ENCODE data around the gene FKBP2.
A peak's percentile ranks its signal among the peaks of the same experiment; 100 is the strongest.
"Not testable (repeated sequence)": the region's sequence is repeated elsewhere in the genome, so short reads cannot be mapped to it uniquely, and the experiment has no call there.

The FKBP2 gene

GRCh38 chr11:64234647-64235379 is 6.1 kb upstream of the FKBP2 start:
- DNase-seq = no peak

DNA sequence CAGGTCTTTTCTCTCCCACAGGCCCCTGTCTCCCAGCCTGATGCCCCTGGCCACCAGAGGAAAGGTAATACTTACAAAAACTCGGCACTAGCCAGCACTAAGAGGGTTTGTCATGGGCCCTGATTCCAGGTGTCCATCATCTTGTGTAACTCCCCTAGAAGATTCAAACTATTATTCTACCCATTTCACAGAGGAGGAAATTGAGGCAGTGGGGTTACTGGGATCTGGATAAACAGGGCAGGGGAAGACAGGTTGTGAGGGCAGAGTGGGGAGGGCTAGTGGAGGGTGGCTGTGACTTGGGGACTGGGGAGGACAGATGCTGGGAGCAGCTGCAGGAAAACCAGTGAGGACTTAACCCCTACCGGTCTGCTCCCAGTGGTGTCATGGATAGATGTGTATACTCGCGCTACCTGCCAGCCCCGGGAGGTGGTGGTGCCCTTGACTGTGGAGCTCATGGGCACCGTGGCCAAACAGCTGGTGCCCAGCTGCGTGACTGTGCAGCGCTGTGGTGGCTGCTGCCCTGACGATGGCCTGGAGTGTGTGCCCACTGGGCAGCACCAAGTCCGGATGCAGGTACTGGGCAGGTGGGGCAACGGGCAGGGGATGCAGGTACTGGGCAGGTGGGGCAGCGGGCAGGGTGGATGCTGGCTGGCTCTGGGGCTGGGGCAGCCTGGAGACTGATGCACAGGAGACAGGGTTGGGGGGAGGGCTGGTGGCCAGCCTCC is 5.3 kb upstream of the FKBP2 start:
- DNase-seq = no peak

DNA sequence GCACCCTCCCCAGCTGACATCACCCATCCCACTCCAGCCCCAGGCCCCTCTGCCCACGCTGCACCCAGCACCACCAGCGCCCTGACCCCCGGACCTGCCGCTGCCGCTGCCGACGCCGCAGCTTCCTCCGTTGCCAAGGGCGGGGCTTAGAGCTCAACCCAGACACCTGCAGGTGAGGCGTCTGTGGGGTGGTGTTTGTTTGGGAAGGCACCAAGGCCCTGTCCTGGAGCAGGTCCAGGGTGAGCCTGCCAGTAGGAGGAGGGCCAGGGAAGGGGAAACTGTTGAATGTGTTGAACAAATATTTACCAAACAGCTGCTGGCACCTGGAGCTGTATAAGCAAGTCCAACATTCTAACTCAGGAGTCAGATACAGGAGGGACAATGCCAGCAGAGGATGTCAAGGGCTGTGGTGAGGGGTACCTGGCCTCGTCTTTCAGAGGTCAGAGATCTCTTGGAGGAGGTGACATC is 3.4 kb upstream of the FKBP2 start:
- DNase-seq = no peak

DNA sequence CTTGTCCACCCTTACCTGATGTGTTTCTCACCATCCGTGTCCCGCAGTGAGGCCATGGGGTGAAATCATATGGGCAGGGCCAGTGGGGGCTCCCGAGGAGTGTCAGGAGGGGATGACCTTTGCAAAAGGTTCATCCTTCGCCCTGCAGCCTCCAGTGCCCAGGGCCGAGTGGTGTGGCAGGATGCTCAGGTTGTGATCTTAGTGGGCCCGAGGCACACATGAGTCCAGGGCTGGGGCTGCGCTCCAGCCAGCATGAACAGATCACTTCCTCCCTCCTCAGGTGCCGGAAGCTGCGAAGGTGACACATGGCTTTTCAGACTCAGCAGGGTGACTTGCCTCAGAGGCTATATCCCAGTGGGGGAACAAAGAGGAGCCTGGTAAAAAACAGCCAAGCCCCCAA is 2.8 kb upstream of the FKBP2 start:
- no peak for DNase-seq

DNA sequence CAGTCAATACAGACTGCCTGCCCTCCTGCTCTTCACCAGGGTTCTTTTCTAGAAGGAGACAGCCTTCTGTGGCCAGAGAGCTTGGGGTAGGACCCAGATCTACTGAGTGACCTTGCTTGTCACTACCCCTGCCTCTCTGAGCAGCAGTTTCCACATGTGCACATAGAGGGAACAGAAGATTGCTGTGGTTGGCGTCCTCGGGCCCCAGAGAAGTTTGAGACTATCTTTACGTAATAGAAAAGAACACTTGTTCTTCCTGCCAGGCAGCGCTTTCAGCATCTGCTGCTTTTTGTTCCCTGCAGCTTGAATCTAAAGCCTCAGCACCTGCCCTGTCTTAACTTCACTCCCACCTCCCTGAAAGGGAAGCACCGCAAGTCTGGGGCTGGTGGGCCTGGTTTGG is 1.9 kb upstream of the FKBP2 start:
- no peak for DNase-seq

GRCh38 chr11:64239662-64240434 is 1.0 kb upstream of the FKBP2 start:
- DNase-seq = no peak

DNA sequence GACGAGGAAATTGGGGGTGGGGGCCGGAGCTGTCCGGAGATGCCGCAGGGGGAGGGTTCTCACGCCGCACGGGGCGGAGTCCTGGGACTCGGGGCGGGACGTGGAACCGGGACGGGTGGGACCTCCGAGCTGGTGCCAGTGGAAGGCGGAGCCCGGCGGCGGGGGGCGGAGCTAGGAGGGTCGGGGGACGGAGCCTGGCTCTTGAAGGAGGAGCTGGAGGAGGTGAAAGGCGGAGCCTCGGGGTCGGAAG is 271 bp downstream of the FKBP2 start:
- DNase-seq = no peak

DNA sequence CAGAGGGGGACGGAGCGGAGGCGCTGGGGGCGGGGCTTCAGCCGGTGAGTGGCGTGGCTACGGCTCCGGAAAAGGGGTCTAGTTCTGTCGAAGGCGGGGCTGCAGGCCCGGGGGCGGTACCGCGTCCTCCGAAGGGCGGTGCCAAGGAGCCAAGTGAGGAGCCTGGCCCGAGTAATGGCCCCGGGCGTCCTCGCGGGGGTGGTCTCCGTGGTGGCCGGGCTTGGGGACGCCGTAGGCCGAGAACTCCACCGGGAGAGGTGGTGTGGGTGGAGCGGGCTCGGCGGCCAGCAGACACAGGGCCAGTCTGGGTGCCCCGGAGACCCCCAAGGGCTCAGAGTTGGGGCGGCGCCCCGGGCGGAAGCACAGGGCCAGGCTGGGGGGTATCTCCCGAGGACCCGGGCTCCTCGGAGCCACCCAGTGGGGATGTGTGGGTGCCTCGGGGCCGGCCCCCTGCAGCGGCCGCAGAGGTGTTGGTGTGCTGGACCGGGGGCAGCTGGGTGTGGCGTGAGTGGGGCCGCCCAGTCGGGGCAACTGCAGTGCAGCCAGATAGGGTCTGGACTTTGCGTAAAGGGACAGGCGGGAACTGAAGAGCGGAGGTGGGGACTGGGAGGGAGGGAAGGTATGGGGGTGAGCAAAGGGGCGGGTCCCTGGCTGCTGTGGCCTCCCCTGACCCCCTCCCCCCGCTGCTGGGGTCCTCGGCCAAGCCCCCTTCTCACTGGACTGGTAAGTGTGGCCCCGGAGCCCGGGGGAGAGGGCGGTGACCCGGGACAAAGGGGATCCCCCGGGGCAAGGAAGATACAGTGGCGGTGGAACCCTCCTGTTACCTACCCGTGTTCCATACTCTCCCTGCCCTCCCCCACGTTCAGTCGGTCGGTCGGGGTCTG is 838 bp downstream of the FKBP2 start:
- peak; percentile 88 for DNase-seq

- no peak for DNase-seq
Measured at GRCh38 chr11:64243236-64243854, 2.5 kb downstream of the FKBP2 start.

GRCh38 chr11:64244107-64244506 is 3.2 kb downstream of the FKBP2 start:
- no peak for DNase-seq

- no peak for DNase-seq
Measured at GRCh38 chr11:64244966-64245365, 4.1 kb downstream of the FKBP2 start.

DNA sequence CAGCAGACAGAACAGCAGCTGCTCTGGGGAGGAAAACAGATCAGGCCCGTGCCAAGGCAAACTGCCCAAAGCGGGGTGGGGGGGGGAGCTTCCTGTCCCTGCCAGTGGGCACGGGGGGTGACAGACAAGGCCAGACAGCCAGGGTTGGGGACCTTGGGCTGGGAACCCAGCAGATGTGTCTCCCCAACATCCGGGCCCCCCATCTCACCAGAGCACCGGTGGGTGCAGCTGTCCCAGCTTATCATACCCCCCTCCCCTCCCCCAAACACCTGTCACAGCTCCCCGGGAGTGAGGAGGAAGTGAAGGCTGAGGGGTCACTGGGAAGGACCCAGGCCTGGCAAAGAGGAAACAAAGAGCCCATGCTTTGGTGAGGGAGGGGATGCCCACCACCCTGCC is 4.5 kb downstream of the FKBP2 start:
- no peak for DNase-seq

DNA sequence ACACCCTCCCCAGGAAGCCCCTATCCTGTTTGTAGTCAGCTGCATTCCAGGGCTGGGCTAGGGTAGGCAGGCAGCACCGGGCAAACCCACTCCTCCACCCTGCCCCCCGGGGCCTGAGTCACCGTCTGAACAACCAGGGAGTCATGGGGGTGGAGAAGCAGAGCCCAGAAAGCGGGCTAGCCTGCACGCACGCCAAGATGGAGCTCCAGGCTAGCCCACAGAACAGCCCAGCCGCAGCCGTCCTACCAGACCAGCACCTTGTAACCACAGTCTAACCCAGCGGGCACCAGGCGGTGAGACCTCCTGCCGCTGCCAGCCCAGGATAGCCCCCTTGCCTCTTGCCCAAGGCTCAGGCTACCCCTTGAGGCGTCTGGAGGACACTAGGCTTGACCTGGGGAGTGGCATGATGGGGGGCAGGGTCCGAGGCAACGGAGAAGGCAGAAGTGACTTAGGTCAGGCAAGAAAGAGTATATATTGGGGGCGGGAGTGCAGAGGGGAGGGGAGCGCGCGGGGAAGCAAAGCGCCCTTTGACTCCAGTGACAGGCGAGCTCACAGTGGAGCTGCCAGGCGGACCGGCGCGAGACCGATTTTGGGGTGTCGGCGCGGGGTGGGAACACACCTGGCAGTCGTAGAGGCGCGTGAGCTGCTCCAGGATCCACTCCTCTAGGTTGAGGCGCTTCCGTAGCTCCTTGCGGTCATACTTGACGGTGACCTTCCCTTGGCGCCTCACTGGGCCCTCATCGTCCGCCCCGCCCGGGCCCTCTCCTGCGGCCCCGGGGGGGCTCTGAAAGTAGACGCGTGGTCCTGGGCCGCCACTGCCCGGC is 5.1 kb downstream of the FKBP2 start:
- DNase-seq = no peak

GRCh38 chr11:64246621-64246870 is 5.7 kb downstream of the FKBP2 start:
- DNase-seq = not testable (repeated sequence)

DNA sequence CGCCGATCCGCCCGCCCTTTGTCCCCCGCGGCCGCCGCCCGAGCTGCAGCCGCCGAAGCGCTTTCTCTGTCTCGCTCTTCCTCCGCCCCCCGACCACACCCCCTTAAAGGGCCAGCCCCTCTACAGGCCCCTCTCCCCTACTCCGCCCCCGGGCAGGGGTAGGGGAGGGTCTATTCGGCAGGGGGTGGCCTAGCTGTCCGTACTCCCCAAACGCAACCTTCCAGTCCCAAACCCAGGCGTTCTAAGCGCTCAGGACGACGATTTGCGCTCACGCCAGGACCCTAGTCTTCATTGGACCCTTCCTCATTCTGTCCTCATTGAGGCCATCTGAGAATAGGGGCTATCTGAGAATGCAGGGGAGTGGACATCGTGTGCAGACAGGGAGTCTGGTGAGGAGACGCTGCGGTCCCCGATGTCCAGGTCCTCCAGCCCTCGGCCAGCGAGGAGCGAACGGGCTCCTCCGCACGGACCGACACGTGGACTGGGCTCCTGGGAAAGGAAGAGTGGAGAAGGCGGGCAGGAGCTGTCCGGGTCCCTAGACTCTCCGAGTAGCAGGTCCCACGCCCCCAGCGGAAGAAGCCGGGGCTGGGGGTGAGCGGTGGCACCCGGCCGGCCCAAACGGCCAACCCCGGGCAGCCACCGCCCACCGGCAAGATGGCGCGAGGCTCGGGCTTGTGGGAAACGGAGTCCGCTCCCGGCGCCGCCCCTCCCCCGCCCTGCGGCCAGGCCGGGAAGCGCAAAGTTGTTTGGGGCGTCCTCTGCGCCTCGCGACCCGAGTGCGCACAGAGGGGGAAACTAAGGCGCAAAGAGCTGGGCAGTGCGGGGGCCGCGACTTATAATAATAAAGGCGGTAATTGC is 6.2 kb downstream of the FKBP2 start, which contains the start of gene PPP1R14B:
TSS of gene PPP1R14B (minus strand) at position 73 of the 858 bp plus-strand sequence. CDS start 270 bp downstream, outside the sequence.
- DNase-seq = peak; percentile 48

DNA sequence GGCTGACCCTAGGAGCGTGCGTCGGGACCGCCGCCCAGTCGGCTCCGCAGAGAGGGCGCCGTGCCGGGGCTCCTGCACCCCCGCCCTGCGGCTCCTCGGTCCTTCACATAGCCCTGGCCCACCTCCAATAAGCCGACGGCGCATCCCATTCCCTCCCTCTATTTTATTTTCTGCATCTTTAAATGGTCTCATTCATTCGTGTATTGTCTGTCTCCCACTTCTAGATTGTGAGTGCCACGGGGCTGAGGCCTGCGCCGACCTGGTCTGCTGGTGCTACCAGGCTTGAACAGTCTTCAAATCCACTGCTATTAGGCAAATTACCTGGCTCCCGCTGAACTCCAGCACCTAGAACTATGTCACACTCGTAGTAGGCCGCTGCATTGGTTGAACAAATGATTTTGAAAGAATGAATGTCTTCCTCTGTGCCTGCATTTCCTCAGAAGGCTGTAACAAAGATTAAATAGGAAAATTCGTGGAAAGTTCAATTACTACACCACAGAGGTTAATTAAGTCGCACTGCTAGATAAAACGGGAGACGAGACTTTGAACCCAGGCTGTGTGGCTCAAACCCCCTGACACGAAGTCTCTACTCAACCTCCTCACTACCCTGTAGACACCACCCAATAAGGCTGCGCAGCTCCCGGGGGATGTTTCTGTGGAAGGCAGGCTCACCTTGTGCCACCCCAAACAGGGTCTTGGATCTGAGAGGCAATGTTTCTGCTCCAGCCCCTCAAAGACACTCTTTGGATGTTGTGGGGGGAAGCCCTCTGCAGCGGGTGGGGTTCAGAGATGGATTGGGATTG is 7.0 kb downstream of the FKBP2 start:
- no peak for DNase-seq

DNA sequence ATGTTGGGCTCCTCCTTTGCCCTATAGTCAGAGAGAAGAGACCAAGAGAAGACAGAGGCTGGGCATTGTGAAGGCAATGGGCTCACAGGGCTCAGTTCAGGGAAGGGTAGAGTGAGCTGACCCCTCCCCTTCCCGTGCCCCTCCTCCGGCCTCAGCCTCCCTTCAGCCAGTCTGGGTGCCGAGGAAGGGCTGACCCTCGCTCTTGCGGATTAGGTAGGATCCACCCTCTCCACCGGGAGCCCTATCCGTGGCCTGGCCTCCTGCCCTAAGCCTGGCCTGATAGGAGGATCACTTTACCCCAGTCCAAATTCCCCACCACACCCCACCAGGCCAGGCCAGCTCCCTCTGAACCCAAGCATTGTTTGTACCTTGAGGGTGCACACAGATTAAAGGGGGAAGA is 7.7 kb downstream of the FKBP2 start:
- DNase-seq = no peak

DNA sequence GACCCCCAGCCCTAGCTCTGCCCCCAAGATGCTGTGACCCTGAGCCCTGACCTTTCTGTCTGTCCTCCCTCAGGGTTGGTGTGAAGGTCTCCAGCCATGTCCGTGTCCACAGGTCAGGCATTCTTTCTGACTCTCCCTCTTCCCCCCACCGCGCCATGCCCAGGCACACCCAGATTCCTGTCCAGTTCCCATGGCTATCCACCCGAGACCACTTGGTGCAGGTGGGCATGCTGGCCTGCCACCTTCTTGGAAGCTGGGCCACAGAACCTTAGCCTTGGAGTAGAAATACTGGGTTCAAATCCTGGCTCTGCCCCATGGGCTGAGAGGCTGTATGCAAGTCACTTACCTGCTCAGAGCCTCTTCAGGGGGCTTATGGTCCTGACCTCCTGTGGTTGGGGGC is 8.1 kb downstream of the FKBP2 start:
- DNase-seq = no peak

GRCh38 chr11:64249563-64250414 is 8.9 kb downstream of the FKBP2 start:
- no peak for DNase-seq
